H1 (cell line): Measurements from ENCODE around the gene ZAP70.

Experiments used
- BRCA1 ChIP-seq: IDR thresholded peaks from 2 replicates; pipeline ENCODE4 v1.6.1; 2012; ENCODE audit warnings: low read depth, low read length, improper control_type of control experiment
- CTCF ChIP-seq, 3 experiments: IDR thresholded peaks; 1 replicate in 2 of 3; 2 replicates in 1 of 3; pipeline versions ENCODE4 v1.5.1 to v1.6.1; 2011; ENCODE audit warnings: low read length in 3 of 3, mild to moderate bottlenecking in 3 of 3, inconsistent platforms in 2 of 3, low read depth in 1 of 3, moderate library complexity in 1 of 3; ENCODE audit not compliant: insufficient read depth in 1 of 3; ENCODE audit errors: control extremely low read depth in 1 of 3
- EZH2 ChIP-seq: fragments of 200-600 bp; sonication (generic); IDR thresholded peaks from 2 replicates; pipeline ENCODE4 v1.7.1; 2012; ENCODE audit warnings: low read depth, mild to moderate bottlenecking, moderate library complexity, low read length, inconsistent platforms; ENCODE audit not compliant: severe bottlenecking
- GABPA ChIP-seq: IDR thresholded peaks from 2 replicates; pipeline ENCODE4 v1.6.1; 2011; ENCODE audit warnings: mild to moderate bottlenecking, low read length, moderate library complexity, borderline replicate concordance; ENCODE audit not compliant: insufficient read depth
- MAX ChIP-seq: IDR thresholded peaks from 2 replicates; pipeline ENCODE4 v1.6.1; 2012; ENCODE audit warnings: inconsistent platforms
- NANOG ChIP-seq: IDR thresholded peaks from 2 replicates; pipeline ENCODE4 v1.6.1; 2011; ENCODE audit warnings: low read length, low read depth, mild to moderate bottlenecking, inconsistent platforms; ENCODE audit not compliant: insufficient read depth, poor library complexity, severe bottlenecking
- POLR2A ChIP-seq, 2 experiments: IDR thresholded peaks; 1 replicate in 1 of 2; 2 replicates in 1 of 2; pipeline ENCODE4 v1.6.1; 2011; ENCODE audit warnings: low read depth in 2 of 2, low read length in 2 of 2, mild to moderate bottlenecking in 2 of 2; ENCODE audit errors: control extremely low read depth in 1 of 2
- POLR2AphosphoS5 ChIP-seq: IDR thresholded peaks from 2 replicates; pipeline ENCODE4 v1.6.1; 2011; ENCODE audit warnings: low read depth, low read length
- RAD21 ChIP-seq, 2 experiments: IDR thresholded peaks in 1 of 2; conservative IDR thresholded peaks in 1 of 2; 2 replicates each; pipeline ENCODE4 v1.6.1; 2011; ENCODE audit warnings: low read depth in 2 of 2, low read length in 2 of 2, improper control_type of control experiment in 1 of 2, inconsistent platforms in 1 of 2, mild to moderate bottlenecking in 1 of 2, moderate library complexity in 1 of 2
- RFX5 ChIP-seq: IDR thresholded peaks from 2 replicates; pipeline ENCODE4 v1.6.1; 2011; ENCODE audit warnings: low read depth, low read length, improper control_type of control experiment, borderline replicate concordance
- SUZ12 ChIP-seq: fragments of 200-600 bp; sonication (generic); IDR thresholded peaks from 2 replicates; pipeline ENCODE4 v1.6.1; 2012; ENCODE audit warnings: mild to moderate bottlenecking, inconsistent platforms, low read length, moderate library complexity, mixed read lengths
- TAF1 ChIP-seq: IDR thresholded peaks from 2 replicates; pipeline ENCODE4 v1.6.1; 2011; ENCODE audit warnings: mild to moderate bottlenecking, low read depth, low read length
- TBP ChIP-seq: IDR thresholded peaks from 2 replicates; pipeline ENCODE4 v1.6.1; 2011; ENCODE audit warnings: low read depth, low read length, improper control_type of control experiment
- YY1 ChIP-seq: IDR thresholded peaks from 2 replicates; pipeline ENCODE4 v1.6.1; 2011; ENCODE audit warnings: low read depth, mild to moderate bottlenecking, low read length

- TF ChIP-seq CTCF (IDR thresholded peaks at IDR 0.05; ENCODE audit: control extremely low read depth in 1 of 3, insufficient read depth in 1 of 3, low read depth in 1 of 3, low read length in 3 of 3): no peak
- no peak for TF ChIP-seq RAD21 (IDR thresholded peaks at IDR 0.05 in 1 of 2, conservative IDR thresholded peaks at IDR 0.05 in 1 of 2; ENCODE audit: low read depth in 2 of 2, low read length in 2 of 2)
- TF ChIP-seq EZH2: no peak
- TF ChIP-seq BRCA1: no peak
- TF ChIP-seq POLR2AphosphoS5: no peak
- TF ChIP-seq NANOG: peak; percentile 82
- no peak for TF ChIP-seq TAF1
- no peak for TF ChIP-seq MAX
- TF ChIP-seq YY1: no peak
- TF ChIP-seq POLR2A (IDR thresholded peaks at IDR 0.05; ENCODE audit: control extremely low read depth in 1 of 2, low read depth in 2 of 2, low read length in 2 of 2): no peak
- no peak for TF ChIP-seq GABPA
- TF ChIP-seq RFX5: no peak
- TF ChIP-seq TBP: no peak
- TF ChIP-seq SUZ12: no peak
These were observed 57.1 kb downstream of the ZAP70 start for GRCh38 chr2:97770445-97770844.
